IMR-90 (cell line): ENCODE data around the gene NUCB1.

Source experiments
- CTCF ChIP-seq: conservative IDR thresholded peaks from 2 replicates; pipeline ENCODE4 v1.5.1; 2012; ENCODE audit warnings: mild to moderate bottlenecking, low read depth, low read length, improper control_type of control experiment
- FOS ChIP-seq: fragments of 150-350 bp; IDR thresholded peaks from 2 replicates; pipeline ENCODE4 v1.6.1; 2016; ENCODE audit warnings: low read depth, low read length

DNA sequence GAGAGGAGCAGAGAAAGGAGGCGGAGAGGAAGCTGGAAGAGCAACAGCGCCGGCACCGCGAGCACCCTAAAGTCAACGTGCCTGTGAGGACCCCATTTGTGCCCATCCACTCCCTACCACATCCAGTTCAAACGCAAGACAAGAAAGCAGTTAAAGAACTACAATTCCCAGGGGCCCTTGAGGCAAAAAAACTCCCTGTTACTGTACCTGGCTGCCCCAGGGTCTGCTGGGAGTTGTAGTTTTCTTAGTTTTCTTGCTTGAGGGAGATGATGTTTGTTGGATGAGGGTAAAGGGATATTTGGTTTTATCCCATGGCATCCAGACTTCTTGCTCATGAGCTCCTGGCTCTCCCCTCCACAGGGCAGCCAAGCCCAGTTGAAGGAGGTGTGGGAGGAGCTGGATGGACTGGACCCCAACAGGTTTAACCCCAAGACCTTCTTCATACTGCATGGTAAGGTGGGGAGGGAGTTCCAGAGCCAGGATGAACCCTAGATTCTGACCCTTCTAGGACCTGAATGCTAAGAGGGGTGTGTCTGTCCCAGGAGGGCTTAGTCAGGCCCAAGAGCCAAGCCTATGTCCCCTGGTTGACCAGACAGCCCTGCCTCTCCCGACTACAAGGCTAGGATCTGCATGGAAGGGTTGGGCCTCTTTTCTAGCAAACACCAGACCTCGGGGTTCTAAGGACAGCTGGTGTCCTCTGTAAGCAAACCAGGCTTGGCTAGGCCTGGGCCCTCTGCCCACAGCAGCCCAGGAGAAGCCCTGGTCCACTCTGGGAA is 13.2 kb downstream of the NUCB1 start:
- TF ChIP-seq CTCF, result no peak
- no peak for TF ChIP-seq FOS
